ENCODE data around the gene PSRC1. TPM values are rescaled to one million over a fixed set of nuclear protein-coding genes. Genes with fewer than 3 reads are reported as not detected.

The PSRC1 gene
- total and polyA plus RNA-seq, 2 experiments from 2014 or later = 10.1 to 13.7 TPM

GRCh38 chr1:109250454-109251276 is 32.3 kb downstream of the PSRC1 start:
- no peak overlapping the region for H3K4me3 ChIP-seq
- H3K27me3 ChIP-seq = no peaks in the 10 kb centered on the region
- 95% methylated on average over 30 of the region's 33 CpGs for WGBS (ENCODE audit: low lambda C conversion rate, missing lambda C conversion rate)
- no peaks in the 10 kb centered on the region for H3K9me2 ChIP-seq (replicated peaks; ENCODE audit: insufficient read depth)
- no peaks in the 10 kb centered on the region for H3K79me2 ChIP-seq
- H2AFZ ChIP-seq = no peak overlapping the region
- peak overlapping the region; percentile 92 for H3K4me2 ChIP-seq
- H3K36me3 ChIP-seq (replicated peaks; ENCODE audit: insufficient read depth, low read depth) = no peaks in the 10 kb centered on the region
- peaks cover 21% of the 10 kb centered on the region for H3K4me1 ChIP-seq (ENCODE audit: insufficient read depth)
- DNase-seq (ENCODE audit: low spot score) = no peak
- no peaks in the 10 kb centered on the region for H3K9me3 ChIP-seq (ENCODE audit: low read depth)
- TF ChIP-seq CTCF (IDR thresholded peaks at IDR 0.05; ENCODE audit: poor library complexity) = no peak
- TF ChIP-seq EZH2phosphoT487 (IDR thresholded peaks at IDR 0.05; ENCODE audit: low read depth, severe bottlenecking, unreplicated experiment) = no peak
- no peak for TF ChIP-seq EZH2 (IDR thresholded peaks at IDR 0.05; ENCODE audit: borderline replicate concordance)
- H4K20me1 ChIP-seq (ENCODE audit: insufficient read depth, poor library complexity, severe bottlenecking) = no peaks in the 10 kb centered on the region
- no peak overlapping the region for H3K27ac ChIP-seq

- TF ChIP-seq EZH2 (IDR thresholded peaks at IDR 0.05; ENCODE audit: borderline replicate concordance) (no peak), CTCF (IDR thresholded peaks at IDR 0.05; ENCODE audit: poor library complexity) (no peak), EZH2phosphoT487 (IDR thresholded peaks at IDR 0.05; ENCODE audit: low read depth, severe bottlenecking, unreplicated experiment) (no peak)
- WGBS (ENCODE audit: low lambda C conversion rate, missing lambda C conversion rate) = 6% methylated on average over 47 of the region's 80 CpGs
- H2AFZ ChIP-seq = no peak overlapping the region
Observed at GRCh38 chr1:109249654-109250401, 33.1 kb downstream of the PSRC1 start.

GRCh38 chr1:109248797-109249629 is 33.9 kb downstream of the PSRC1 start, which contains the start of gene CELSR2:
Gene CELSR2, plus strand, starts transcription at chr1:109249539. Its CDS starts 541 bp downstream, at chr1:109250080.
- DNase-seq (ENCODE audit: low spot score) = peak; percentile 86

More at GRCh38 chr1:109249654-109250401, 33.1 kb downstream of the PSRC1 start:
- Histone ChIP-seq H3K4me3 (peak overlapping the region; percentile 75), H3K9me2 (replicated peaks; ENCODE audit: insufficient read depth) (no peaks in the 10 kb centered on the region), H3K9me3 (ENCODE audit: low read depth) (no peaks in the 10 kb centered on the region), H3K36me3 (replicated peaks; ENCODE audit: insufficient read depth, low read depth) (no peaks in the 10 kb centered on the region), H3K27me3 (no peaks in the 10 kb centered on the region), H4K20me1 (ENCODE audit: insufficient read depth, poor library complexity, severe bottlenecking) (no peaks in the 10 kb centered on the region), H3K27ac (no peak overlapping the region), H3K79me2 (no peaks in the 10 kb centered on the region), H3K4me2 (peak overlapping the region; percentile 92), H3K4me1 (ENCODE audit: insufficient read depth) (peaks cover 18% of the 10 kb centered on the region)
- no peak for DNase-seq (ENCODE audit: low spot score)

More at GRCh38 chr1:109248797-109249629, 33.9 kb downstream of the PSRC1 start, which contains the start of gene CELSR2:
- Histone ChIP-seq H4K20me1 (ENCODE audit: insufficient read depth, poor library complexity, severe bottlenecking) (no peaks in the 10 kb centered on the region), H3K4me3 (peak within 1 kb of the TSS; percentile 75), H3K79me2 (no peaks in the 10 kb centered on the region), H3K27me3 (no peaks in the 10 kb centered on the region), H3K9me2 (replicated peaks; ENCODE audit: insufficient read depth) (no peaks in the 10 kb centered on the region), H3K27ac (no peak within 1 kb of the TSS), H3K4me2 (peak within 1 kb of the TSS; percentile 92), H3K9me3 (ENCODE audit: low read depth) (no peaks in the 10 kb centered on the region), H3K4me1 (ENCODE audit: insufficient read depth) (peaks cover 11% of the 10 kb centered on the region), H2AFZ (no peak within 1 kb of the TSS), H3K36me3 (replicated peaks; ENCODE audit: insufficient read depth, low read depth) (no peaks in the 10 kb centered on the region)
- no peak for TF ChIP-seq EZH2phosphoT487 (IDR thresholded peaks at IDR 0.05; ENCODE audit: low read depth, severe bottlenecking, unreplicated experiment)
- TF ChIP-seq EZH2 (IDR thresholded peaks at IDR 0.05; ENCODE audit: borderline replicate concordance) = no peak
- TF ChIP-seq CTCF (IDR thresholded peaks at IDR 0.05; ENCODE audit: poor library complexity) = no peak
- 13% methylated on average over 43 of the region's 49 CpGs for WGBS (ENCODE audit: low lambda C conversion rate, missing lambda C conversion rate)
